Panc1 (cell line): ENCODE measurements around the gene MGRN1. TPM values are rescaled to one million over a fixed set of nuclear protein-coding genes. Genes with fewer than 3 reads are reported as not detected.

Experiments
- ATAC-seq: fragments of 200-7000 bp; cut with Tn5 transposase; 2 replicates; pipeline ENCODE4 v1.9.1; 2020; ENCODE audit warnings: mild to moderate bottlenecking, moderate library complexity
- BruUV-seq: library from RNA; stranded (reverse); fragments of 400-500 nt; replicated peaks from 2 replicates; lab custom pipeline; 2021; lab: Mats Ljungman, UMichigan
- CTCF ChIA-PET: fragments of 300-600 bp; sonication (Branson Sonifier 250); formaldehyde crosslinking; loops from one replicate; lab custom pipeline; 2022; ENCODE audit warnings: antibody characterized with exemption; lab: Charles Lee
- POLR2A ChIA-PET: fragments of 300-600 bp; sonication (Branson Sonifier 250); formaldehyde crosslinking; loops from one replicate; lab custom pipeline; 2022; ENCODE audit warnings: antibody characterized with exemption; lab: Charles Lee
- DNase-seq: peaks from one replicate; pipeline ENCODE4 v3.0.0-alpha.2; 2010; ENCODE audit warnings: low read depth, low spot score
- H3K27ac ChIP-seq: 2 replicates; pipeline ENCODE4 v1.5.1; 2011; ENCODE audit warnings: mild to moderate bottlenecking, low read length, inconsistent platforms
- H3K27me3 ChIP-seq: fragments of 200-500 bp; sonication (Bioruptor generic); 2 replicates; pipeline ENCODE4 v1.6.0; 2014; ENCODE audit warnings: low read length, inconsistent platforms; ENCODE audit not compliant: control insufficient read depth, insufficient read depth
- H3K36me3 ChIP-seq: fragments of 200-500 bp; sonication (Bioruptor generic); 2 replicates; pipeline ENCODE4 v1.5.1; 2014; ENCODE audit warnings: inconsistent platforms, mild to moderate bottlenecking, low read length, moderate library complexity; ENCODE audit not compliant: control insufficient read depth, insufficient read depth
- H3K4me1 ChIP-seq: 2 replicates; pipeline ENCODE4 v1.5.1; 2011; ENCODE audit warnings: inconsistent platforms, mild to moderate bottlenecking, low read length, moderate library complexity; ENCODE audit not compliant: control insufficient read depth, insufficient read depth
- H3K4me3 ChIP-seq, 2 experiments: 2 replicates each; pipeline ENCODE4 v1.5.1; 2011 to 2012; ENCODE audit warnings: low read depth in 2 of 2, low read length in 2 of 2, mild to moderate bottlenecking in 2 of 2, inconsistent platforms in 1 of 2, moderate library complexity in 1 of 2
- H3K9me3 ChIP-seq: fragments of 200-500 bp; sonication (Bioruptor generic); 2 replicates; pipeline ENCODE4 v1.5.1; 2014; ENCODE audit warnings: low read depth, mild to moderate bottlenecking, inconsistent platforms, low read length, moderate library complexity; ENCODE audit not compliant: control insufficient read depth, insufficient read depth
- CTCF ChIP-seq: fragments of 450-650 bp; IDR thresholded peaks from 2 replicates; pipeline ENCODE4 v1.5.1; 2017; ENCODE audit warnings: mild to moderate bottlenecking
- POLR2AphosphoS5 ChIP-seq: IDR thresholded peaks from 2 replicates; pipeline ENCODE4 v1.6.1; 2012; ENCODE audit warnings: mild to moderate bottlenecking, low read depth, low read length, moderate library complexity
- REST ChIP-seq, 2 experiments: IDR thresholded peaks; 2 replicates each; pipeline ENCODE4 v1.6.1; 2011 to 2012; ENCODE audit warnings: low read depth in 2 of 2, control low read depth in 1 of 2, low read length in 1 of 2, mild to moderate bottlenecking in 1 of 2, moderate library complexity in 1 of 2; ENCODE audit not compliant: insufficient read depth in 1 of 2
- SIN3A ChIP-seq: IDR thresholded peaks from 2 replicates; pipeline ENCODE4 v1.6.1; 2012; ENCODE audit warnings: low read depth, mild to moderate bottlenecking, low read length, moderate library complexity, borderline replicate concordance; ENCODE audit not compliant: insufficient read depth
- TCF7L2 ChIP-seq: IDR thresholded peaks from 2 replicates; pipeline ENCODE4 v1.6.1; 2011; ENCODE audit warnings: mild to moderate bottlenecking, low read depth, low read length, inconsistent platforms
- in situ Hi-C: cut with HindIII; loops from 2 replicates; pipeline ENCODE4 v1.10.0; 2016; ENCODE audit warnings: low sequenced_read_pairs, low pct_unique_long_range_greater_than_20kb
- intact Hi-C: fragments of 100-400 bp; cut with micrococcal nuclease; formaldehyde crosslinking; loops from one replicate; pipeline ENCODE4 v1.10.0; 2022; ENCODE audit not compliant: unreplicated experiment
- total RNA-seq: library from RNA; stranded (reverse); gene quantifications from one replicate; pipeline ENCODE4 v1.2.1, GENCODE V29; 2021; ENCODE audit not compliant: unreplicated experiment

The MGRN1 gene
- total RNA-seq, 1 experiment from 2014 or later: 59.7 TPM

- ATAC-seq (no peak), DNase-seq (no peak)
- POLR2A ChIA-PET: interaction anchor here (0.6 kb wide), 1 partner anchor 116 kb away, joined by 9 read pairs; no protein-coding TSS in a partner anchor
- in situ Hi-C loops: no loop called here
- peak overlapping the region; percentile 84 for H3K27ac ChIP-seq
- H3K36me3 ChIP-seq: peaks cover 4% of the 10 kb centered on the region; the same call in 1 of the 2 replicates
- TF ChIP-seq TCF7L2 (no peak), CTCF (no peak), REST (IDR thresholded peaks at IDR 0.05; ENCODE audit: insufficient read depth in 1 of 2, low read depth in 2 of 2, low read length in 1 of 2) (no peak), POLR2AphosphoS5 (no peak), SIN3A (no peak)
- CTCF ChIA-PET: interaction anchor here (1.2 kb wide), 1 partner anchor 50 kb away, joined by 3 read pairs; no protein-coding TSS in a partner anchor
- no peaks in the 10 kb centered on the region for H3K9me3 ChIP-seq
- BruUV-seq: no TSS peak
- peak overlapping the region; percentile 75 to 89 for H3K4me3 ChIP-seq
- intact Hi-C loops: no loop called here
- no peaks in the 10 kb centered on the region for H3K27me3 ChIP-seq
- H3K4me1 ChIP-seq: no peaks in the 10 kb centered on the region
These were observed 108.7 kb downstream of the MGRN1 start for GRCh38 chr16:4733211-4733742.

DNA sequence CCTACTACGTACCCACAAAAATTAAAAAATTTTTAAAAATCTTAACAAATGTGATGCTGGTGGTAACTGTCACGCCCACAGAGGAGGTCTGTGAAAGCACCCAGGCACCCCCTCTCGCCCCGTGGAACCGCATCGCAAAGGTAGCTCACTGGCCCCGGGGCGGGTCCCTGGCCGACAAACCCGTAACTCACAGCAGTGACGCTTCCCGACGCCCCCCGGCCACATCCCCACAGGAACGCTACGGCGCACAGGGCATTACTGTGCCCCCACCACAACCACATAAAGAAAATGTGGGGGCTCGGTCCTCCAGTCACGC, 109.1 kb downstream of the MGRN1 start:
- no peaks in the 10 kb centered on the region for H3K9me3 ChIP-seq
- peak overlapping the region; percentile 75 to 89 for H3K4me3 ChIP-seq
- ATAC-seq: peak; percentile 15
- in situ Hi-C loops: no loop called here
- peaks cover 4% of the 10 kb centered on the region; the same call in 1 of the 2 replicates for H3K36me3 ChIP-seq
- no peak for DNase-seq
- no peaks in the 10 kb centered on the region for H3K4me1 ChIP-seq
- H3K27me3 ChIP-seq: no peaks in the 10 kb centered on the region
- ChIA-PET CTCF (interaction anchor here (1.2 kb wide), 1 partner anchor 51 kb away, joined by 3 read pairs; no protein-coding TSS in a partner anchor), POLR2A (interaction anchor here (0.5 to 0.7 kb wide), 5 partner anchors 116 to 331 kb away, joined by 3 to 9 read pairs (median 7); no protein-coding TSS in a partner anchor)
- peak overlapping the region; percentile 84 for H3K27ac ChIP-seq
- BruUV-seq: no TSS peak
- intact Hi-C loops: no loop called here
- TF ChIP-seq SIN3A: no peak
- no peak for TF ChIP-seq REST (IDR thresholded peaks at IDR 0.05; ENCODE audit: insufficient read depth in 1 of 2, low read depth in 2 of 2, low read length in 1 of 2)
- no peak for TF ChIP-seq CTCF
- TF ChIP-seq TCF7L2: no peak
- TF ChIP-seq POLR2AphosphoS5: no peak
